ENCODE measurements around the gene PLSCR5.
A peak's percentile ranks its signal among the peaks of the same experiment; 100 is the strongest.

Gene PLSCR5

GRCh38 chr3:146585156-146585555 is 20.0 kb downstream of the PLSCR5 start:
- H3K4me3 ChIP-seq (ENCODE audit: low read depth, low read length), result no peak overlapping the region
- no peaks in the 10 kb centered on the region for H3K27me3 ChIP-seq (replicated peaks)
- no peak overlapping the region for H3K27ac ChIP-seq
- no peak for DNase-seq
- no peaks in the 10 kb centered on the region for H3K36me3 ChIP-seq (replicated peaks)
- in situ Hi-C loops (cut with HindIII; ENCODE audit: low pct_ligation_motif_present, low sequenced_read_pairs), result no loop called here
- TF ChIP-seq CTCF (IDR thresholded peaks at IDR 0.05; ENCODE audit: low read depth, low read length, missing control alignments), result no peak

DNA sequence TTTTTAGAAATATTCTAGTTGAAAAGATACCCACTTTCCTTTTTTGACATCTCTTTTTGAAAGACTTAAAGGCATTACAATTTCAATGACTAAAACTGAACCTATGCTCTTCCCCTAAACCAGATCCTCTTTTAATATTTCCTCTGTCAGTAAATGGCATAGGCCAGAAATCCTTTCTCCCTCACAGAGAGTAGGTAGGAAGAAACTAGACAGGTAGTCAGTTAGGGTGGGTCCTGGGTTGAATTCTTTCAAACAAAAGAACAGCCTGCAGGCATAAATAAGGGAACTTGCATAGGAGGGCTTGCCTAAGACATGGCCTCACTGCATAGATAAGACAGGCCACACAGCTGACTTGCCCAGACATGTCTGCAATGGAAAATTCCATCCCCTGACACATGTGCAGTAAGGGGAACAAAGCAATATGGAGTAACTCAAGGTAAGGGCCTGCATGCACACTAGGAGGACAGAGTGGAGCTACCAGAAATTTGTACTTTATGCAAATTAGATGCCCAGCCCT is 23.1 kb downstream of the PLSCR5 start:
- DNase-seq, result peak; percentile 33
- H3K27ac ChIP-seq, result no peak overlapping the region
- TF ChIP-seq CTCF (IDR thresholded peaks at IDR 0.05; ENCODE audit: low read depth, low read length, missing control alignments), result no peak

GRCh38 chr3:146581080-146581601 is 24.0 kb downstream of the PLSCR5 start:
- no peak overlapping the region for H3K27ac ChIP-seq
- H3K27me3 ChIP-seq (replicated peaks), result no peaks in the 10 kb centered on the region
- DNase-seq, result no peak
- TF ChIP-seq CTCF (IDR thresholded peaks at IDR 0.05; ENCODE audit: low read depth, low read length, missing control alignments), result no peak
- in situ Hi-C loops (cut with HindIII; ENCODE audit: low pct_ligation_motif_present, low sequenced_read_pairs), result no loop called here
- H3K4me3 ChIP-seq (ENCODE audit: low read depth, low read length), result no peak overlapping the region
- H3K36me3 ChIP-seq (replicated peaks), result no peaks in the 10 kb centered on the region

More for the DNA sequence above, 23.1 kb downstream of the PLSCR5 start:
- no peak overlapping the region for H3K4me3 ChIP-seq (ENCODE audit: low read depth, low read length)
- H3K27me3 ChIP-seq (replicated peaks), result no peaks in the 10 kb centered on the region
- in situ Hi-C loops (cut with HindIII; ENCODE audit: low pct_ligation_motif_present, low sequenced_read_pairs), result no loop called here
- no peaks in the 10 kb centered on the region for H3K36me3 ChIP-seq (replicated peaks)

DNA sequence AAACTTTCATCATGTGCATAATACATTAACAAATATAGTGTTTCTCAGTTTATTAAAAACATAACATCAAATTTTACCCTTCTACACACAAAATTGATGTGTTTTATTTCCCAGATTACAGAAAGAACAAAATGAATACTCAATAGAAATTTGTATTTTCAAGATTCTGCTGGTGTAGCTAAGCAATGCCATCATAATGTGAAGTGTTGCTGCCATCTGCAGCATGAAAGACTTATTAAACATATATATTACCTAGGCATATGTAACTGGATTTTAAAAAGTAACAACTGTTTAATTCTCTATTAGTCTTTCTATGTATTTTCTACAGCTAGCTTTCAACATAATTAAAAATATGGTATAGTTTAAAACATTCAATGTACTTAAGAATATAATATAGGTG is 27.5 kb downstream of the PLSCR5 start:
- no peaks in the 10 kb centered on the region for H3K36me3 ChIP-seq (replicated peaks)
- H3K27me3 ChIP-seq (replicated peaks), result no peaks in the 10 kb centered on the region
- in situ Hi-C loops (cut with HindIII; ENCODE audit: low pct_ligation_motif_present, low sequenced_read_pairs), result no loop called here
- no peak overlapping the region for H3K27ac ChIP-seq
- peak; percentile 69 for DNase-seq
- H3K4me3 ChIP-seq (ENCODE audit: low read depth, low read length), result no peak overlapping the region
- peak; percentile 16 for TF ChIP-seq CTCF (IDR thresholded peaks at IDR 0.05; ENCODE audit: low read depth, low read length, missing control alignments)

DNA sequence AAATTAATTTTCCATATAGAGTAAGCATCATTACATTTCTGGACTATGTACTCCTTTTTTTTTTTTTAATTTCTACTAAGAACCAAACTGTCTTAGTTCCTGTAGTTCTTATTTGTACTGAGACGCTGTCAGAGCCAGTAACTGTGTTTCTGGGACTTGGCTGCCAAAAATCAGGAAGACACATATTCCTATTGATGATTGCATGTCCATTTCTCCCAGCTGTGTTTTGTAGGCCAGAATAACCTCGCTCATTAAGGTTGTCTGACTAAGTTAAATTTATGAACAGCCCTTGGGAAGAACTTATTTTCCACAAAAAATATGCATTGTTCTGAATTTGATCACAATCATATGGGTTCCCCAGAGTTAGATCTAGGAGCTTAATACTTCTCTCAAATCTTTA is 29.5 kb downstream of the PLSCR5 start:
- DNase-seq, result no peak
- Histone ChIP-seq H3K36me3 (replicated peaks) (no peaks in the 10 kb centered on the region), H3K27me3 (replicated peaks) (no peaks in the 10 kb centered on the region), H3K27ac (no peak overlapping the region), H3K4me3 (ENCODE audit: low read depth, low read length) (no peak overlapping the region)
- no peak for TF ChIP-seq CTCF (IDR thresholded peaks at IDR 0.05; ENCODE audit: low read depth, low read length, missing control alignments)
- in situ Hi-C loops (cut with HindIII; ENCODE audit: low pct_ligation_motif_present, low sequenced_read_pairs), result no loop called here

DNA sequence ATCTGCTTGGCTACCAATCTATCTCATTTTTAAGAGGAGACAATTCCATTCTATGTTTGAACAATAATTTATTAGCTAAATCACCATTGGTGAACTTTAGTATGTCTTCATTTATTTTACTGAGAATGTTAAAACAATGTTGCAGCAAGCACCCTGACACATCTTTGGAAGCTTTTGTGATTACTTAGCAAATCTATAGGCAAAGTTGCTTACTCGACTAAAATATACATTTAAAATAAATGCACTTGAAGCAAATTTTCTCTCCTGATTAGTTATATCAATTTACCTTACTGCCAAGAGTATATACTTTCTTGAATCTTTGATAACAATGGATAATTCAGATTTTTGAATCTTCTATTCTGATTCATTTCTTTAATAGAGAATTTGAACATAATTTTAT is 31.0 kb downstream of the PLSCR5 start:
- Histone ChIP-seq H3K36me3 (replicated peaks) (no peaks in the 10 kb centered on the region), H3K27ac (no peak overlapping the region), H3K4me3 (ENCODE audit: low read depth, low read length) (no peak overlapping the region), H3K27me3 (replicated peaks) (no peaks in the 10 kb centered on the region)
- DNase-seq, result no peak
- in situ Hi-C loops (cut with HindIII; ENCODE audit: low pct_ligation_motif_present, low sequenced_read_pairs), result no loop called here
- TF ChIP-seq CTCF (IDR thresholded peaks at IDR 0.05; ENCODE audit: low read depth, low read length, missing control alignments), result no peak

Measured in brain microvascular endothelial cell (primary cell).